Measurements from ENCODE around the gene COL25A1.

COL25A1 gene

GRCh38 chr4:109254845-109255244 lies 47.6 kb downstream of the COL25A1 start:
- H3K27ac ChIP-seq (ENCODE audit: low read depth, low read length), result no peak overlapping the region
- H3K27me3 ChIP-seq (ENCODE audit: control insufficient read depth in 1 of 2, insufficient read depth in 2 of 2, low read length in 2 of 2), result no peaks in the 10 kb centered on the region
- H3K4me3 ChIP-seq (ENCODE audit: low read depth in 1 of 2, low read length in 2 of 2), result no peak overlapping the region
- H3K9ac ChIP-seq (ENCODE audit: low read depth in 1 of 2, low read length in 2 of 2), result no peak overlapping the region
- H3K9me3 ChIP-seq (ENCODE audit: control insufficient read depth in 1 of 2, low read length in 2 of 2), result no peaks in the 10 kb centered on the region
- H3K4me1 ChIP-seq (ENCODE audit: control insufficient read depth in 1 of 2, insufficient read depth in 2 of 2, low read length in 2 of 2), result no peaks in the 10 kb centered on the region
- no peaks in the 10 kb centered on the region for H3K36me3 ChIP-seq (ENCODE audit: control insufficient read depth in 1 of 2, insufficient read depth in 2 of 2, low read length in 2 of 2)

DNA sequence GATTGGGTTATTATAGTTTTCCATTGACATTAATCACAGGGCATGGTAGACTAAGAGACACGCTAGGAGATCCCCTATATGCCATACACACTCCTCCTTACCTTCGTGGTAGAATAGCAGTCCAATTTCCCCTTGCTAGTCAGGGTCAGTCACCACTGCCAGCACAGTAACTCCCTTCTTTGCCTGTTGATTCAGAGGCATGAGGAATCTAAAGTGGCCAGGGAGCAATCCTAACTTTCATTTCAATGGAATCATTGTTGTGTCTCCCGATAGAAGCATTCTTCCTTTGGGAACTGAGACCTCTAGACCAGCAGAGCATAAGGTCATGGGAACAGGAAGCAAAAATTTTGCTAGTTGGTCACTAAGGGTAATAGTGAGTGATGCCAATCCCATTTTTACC lies 51.1 kb downstream of the COL25A1 start:
- Histone ChIP-seq H3K9me3 (ENCODE audit: control insufficient read depth in 1 of 2, low read length in 2 of 2) (no peaks in the 10 kb centered on the region), H3K9ac (ENCODE audit: low read depth in 1 of 2, low read length in 2 of 2) (no peak overlapping the region), H3K27me3 (ENCODE audit: control insufficient read depth in 1 of 2, insufficient read depth in 2 of 2, low read length in 2 of 2) (no peaks in the 10 kb centered on the region), H3K4me3 (ENCODE audit: low read depth in 1 of 2, low read length in 2 of 2) (no peak overlapping the region), H3K36me3 (ENCODE audit: control insufficient read depth in 1 of 2, insufficient read depth in 2 of 2, low read length in 2 of 2) (no peaks in the 10 kb centered on the region), H3K4me1 (ENCODE audit: control insufficient read depth in 1 of 2, insufficient read depth in 2 of 2, low read length in 2 of 2) (no peaks in the 10 kb centered on the region), H3K27ac (ENCODE audit: low read depth, low read length) (no peak overlapping the region)

- H3K4me3 ChIP-seq (ENCODE audit: low read depth in 1 of 2, low read length in 2 of 2), result no peak overlapping the region
- no peaks in the 10 kb centered on the region for H3K27me3 ChIP-seq (ENCODE audit: control insufficient read depth in 1 of 2, insufficient read depth in 2 of 2, low read length in 2 of 2)
- no peaks in the 10 kb centered on the region for H3K9me3 ChIP-seq (ENCODE audit: control insufficient read depth in 1 of 2, low read length in 2 of 2)
- no peaks in the 10 kb centered on the region for H3K4me1 ChIP-seq (ENCODE audit: control insufficient read depth in 1 of 2, insufficient read depth in 2 of 2, low read length in 2 of 2)
- H3K9ac ChIP-seq (ENCODE audit: low read depth in 1 of 2, low read length in 2 of 2), result no peak overlapping the region
- no peaks in the 10 kb centered on the region for H3K36me3 ChIP-seq (ENCODE audit: control insufficient read depth in 1 of 2, insufficient read depth in 2 of 2, low read length in 2 of 2)
- no peak overlapping the region for H3K27ac ChIP-seq (ENCODE audit: low read depth, low read length)
Measured at GRCh38 chr4:109248322-109248900, 54.0 kb downstream of the COL25A1 start.

- no peak overlapping the region for H3K4me3 ChIP-seq (ENCODE audit: low read depth in 1 of 2, low read length in 2 of 2)
- H3K27me3 ChIP-seq (ENCODE audit: control insufficient read depth in 1 of 2, insufficient read depth in 2 of 2, low read length in 2 of 2), result no peaks in the 10 kb centered on the region
- no peaks in the 10 kb centered on the region for H3K36me3 ChIP-seq (ENCODE audit: control insufficient read depth in 1 of 2, insufficient read depth in 2 of 2, low read length in 2 of 2)
- no peaks in the 10 kb centered on the region for H3K4me1 ChIP-seq (ENCODE audit: control insufficient read depth in 1 of 2, insufficient read depth in 2 of 2, low read length in 2 of 2)
- no peaks in the 10 kb centered on the region for H3K9me3 ChIP-seq (ENCODE audit: control insufficient read depth in 1 of 2, low read length in 2 of 2)
- H3K27ac ChIP-seq (ENCODE audit: low read depth, low read length), result no peak overlapping the region
- no peak overlapping the region for H3K9ac ChIP-seq (ENCODE audit: low read depth in 1 of 2, low read length in 2 of 2)
Measured at GRCh38 chr4:109243871-109244270, 58.6 kb downstream of the COL25A1 start.

GRCh38 chr4:109238746-109239145 lies 63.7 kb downstream of the COL25A1 start:
- H3K4me1 ChIP-seq (ENCODE audit: control insufficient read depth in 1 of 2, insufficient read depth in 2 of 2, low read length in 2 of 2), result no peaks in the 10 kb centered on the region

DNA sequence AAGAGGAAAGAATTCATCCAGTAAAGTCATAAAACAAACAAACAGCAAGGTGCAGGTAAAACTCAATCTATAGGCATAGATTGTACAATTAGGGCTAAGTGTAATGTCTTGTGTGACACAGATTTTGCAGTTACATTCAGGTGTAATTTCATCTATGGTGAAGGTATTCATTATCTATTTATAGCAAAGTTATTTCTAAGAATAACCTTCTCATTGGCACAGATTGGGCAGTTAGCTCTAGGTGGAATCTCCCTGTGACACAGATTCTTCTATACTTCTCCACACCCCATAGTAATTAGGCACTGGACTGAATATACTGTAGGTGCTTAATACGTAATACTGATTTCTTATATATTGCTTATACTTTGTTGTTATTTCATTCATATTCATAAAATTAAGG lies 66.8 kb downstream of the COL25A1 start:
- Histone ChIP-seq H3K9ac (ENCODE audit: low read depth in 1 of 2, low read length in 2 of 2) (no peak overlapping the region), H3K4me3 (ENCODE audit: low read depth in 1 of 2, low read length in 2 of 2) (no peak overlapping the region), H3K36me3 (ENCODE audit: control insufficient read depth in 1 of 2, insufficient read depth in 2 of 2, low read length in 2 of 2) (no peaks in the 10 kb centered on the region), H3K4me1 (ENCODE audit: control insufficient read depth in 1 of 2, insufficient read depth in 2 of 2, low read length in 2 of 2) (no peaks in the 10 kb centered on the region), H3K27me3 (ENCODE audit: control insufficient read depth in 1 of 2, insufficient read depth in 2 of 2, low read length in 2 of 2) (no peaks in the 10 kb centered on the region), H3K9me3 (ENCODE audit: control insufficient read depth in 1 of 2, low read length in 2 of 2) (no peaks in the 10 kb centered on the region), H3K27ac (ENCODE audit: low read depth, low read length) (no peak overlapping the region)

More at GRCh38 chr4:109238746-109239145, 63.7 kb downstream of the COL25A1 start:
- H3K36me3 ChIP-seq (ENCODE audit: control insufficient read depth in 1 of 2, insufficient read depth in 2 of 2, low read length in 2 of 2), result no peaks in the 10 kb centered on the region
- H3K4me3 ChIP-seq (ENCODE audit: low read depth in 1 of 2, low read length in 2 of 2), result no peak overlapping the region
- H3K9me3 ChIP-seq (ENCODE audit: control insufficient read depth in 1 of 2, low read length in 2 of 2), result no peaks in the 10 kb centered on the region
- H3K27ac ChIP-seq (ENCODE audit: low read depth, low read length), result no peak overlapping the region
- H3K27me3 ChIP-seq (ENCODE audit: control insufficient read depth in 1 of 2, insufficient read depth in 2 of 2, low read length in 2 of 2), result no peaks in the 10 kb centered on the region
- no peak overlapping the region for H3K9ac ChIP-seq (ENCODE audit: low read depth in 1 of 2, low read length in 2 of 2)

- H3K27me3 ChIP-seq (ENCODE audit: control insufficient read depth in 1 of 2, insufficient read depth in 2 of 2, low read length in 2 of 2), result no peaks in the 10 kb centered on the region
- H3K4me1 ChIP-seq (ENCODE audit: control insufficient read depth in 1 of 2, insufficient read depth in 2 of 2, low read length in 2 of 2), result no peaks in the 10 kb centered on the region
Measured at GRCh38 chr4:109234596-109234995, 67.9 kb downstream of the COL25A1 start.

GRCh38 chr4:109233570-109233969 lies 68.9 kb downstream of the COL25A1 start:
- Histone ChIP-seq H3K27ac (ENCODE audit: low read depth, low read length) (no peak overlapping the region), H3K4me1 (ENCODE audit: control insufficient read depth in 1 of 2, insufficient read depth in 2 of 2, low read length in 2 of 2) (no peaks in the 10 kb centered on the region), H3K27me3 (ENCODE audit: control insufficient read depth in 1 of 2, insufficient read depth in 2 of 2, low read length in 2 of 2) (no peaks in the 10 kb centered on the region), H3K9me3 (ENCODE audit: control insufficient read depth in 1 of 2, low read length in 2 of 2) (no peaks in the 10 kb centered on the region), H3K36me3 (ENCODE audit: control insufficient read depth in 1 of 2, insufficient read depth in 2 of 2, low read length in 2 of 2) (no peaks in the 10 kb centered on the region), H3K9ac (ENCODE audit: low read depth in 1 of 2, low read length in 2 of 2) (no peak overlapping the region), H3K4me3 (ENCODE audit: low read depth in 1 of 2, low read length in 2 of 2) (no peak overlapping the region)

More at GRCh38 chr4:109234596-109234995, 67.9 kb downstream of the COL25A1 start:
- no peak overlapping the region for H3K27ac ChIP-seq (ENCODE audit: low read depth, low read length)
- no peak overlapping the region for H3K4me3 ChIP-seq (ENCODE audit: low read depth in 1 of 2, low read length in 2 of 2)
- no peak overlapping the region for H3K9ac ChIP-seq (ENCODE audit: low read depth in 1 of 2, low read length in 2 of 2)
- no peaks in the 10 kb centered on the region for H3K36me3 ChIP-seq (ENCODE audit: control insufficient read depth in 1 of 2, insufficient read depth in 2 of 2, low read length in 2 of 2)
- H3K9me3 ChIP-seq (ENCODE audit: control insufficient read depth in 1 of 2, low read length in 2 of 2), result no peaks in the 10 kb centered on the region

- Histone ChIP-seq H3K27ac (ENCODE audit: low read depth, low read length) (no peak overlapping the region), H3K27me3 (ENCODE audit: control insufficient read depth in 1 of 2, insufficient read depth in 2 of 2, low read length in 2 of 2) (no peaks in the 10 kb centered on the region), H3K9ac (ENCODE audit: low read depth in 1 of 2, low read length in 2 of 2) (no peak overlapping the region), H3K4me1 (ENCODE audit: control insufficient read depth in 1 of 2, insufficient read depth in 2 of 2, low read length in 2 of 2) (no peaks in the 10 kb centered on the region), H3K36me3 (ENCODE audit: control insufficient read depth in 1 of 2, insufficient read depth in 2 of 2, low read length in 2 of 2) (no peaks in the 10 kb centered on the region), H3K9me3 (ENCODE audit: control insufficient read depth in 1 of 2, low read length in 2 of 2) (no peaks in the 10 kb centered on the region), H3K4me3 (ENCODE audit: low read depth in 1 of 2, low read length in 2 of 2) (no peak overlapping the region)
Measured at GRCh38 chr4:109232681-109233080, 69.8 kb downstream of the COL25A1 start.

DNA sequence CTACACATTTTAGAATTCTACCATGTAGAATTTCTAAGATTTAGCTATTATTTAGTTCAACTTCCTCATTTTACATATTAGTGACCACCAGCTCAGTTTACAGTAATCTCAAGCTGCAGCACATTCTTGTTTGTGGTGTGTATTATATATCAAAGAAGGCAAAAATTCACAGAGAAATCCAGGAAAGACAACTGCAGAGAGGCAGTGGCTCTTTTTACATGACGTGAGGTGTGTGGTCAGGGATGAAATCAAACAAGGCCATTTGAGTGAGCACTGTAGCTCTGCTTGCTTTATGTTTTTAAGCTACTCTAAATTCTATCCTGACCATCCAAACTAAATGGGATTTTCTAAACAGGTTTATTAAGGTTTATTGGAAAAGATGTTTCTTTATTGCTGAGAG lies 71.1 kb downstream of the COL25A1 start:
- no peaks in the 10 kb centered on the region for H3K4me1 ChIP-seq (ENCODE audit: control insufficient read depth in 1 of 2, insufficient read depth in 2 of 2, low read length in 2 of 2)

GRCh38 chr4:109229028-109229427 lies 73.4 kb downstream of the COL25A1 start:
- Histone ChIP-seq H3K36me3 (ENCODE audit: control insufficient read depth in 1 of 2, insufficient read depth in 2 of 2, low read length in 2 of 2) (no peaks in the 10 kb centered on the region), H3K27ac (ENCODE audit: low read depth, low read length) (no peak overlapping the region), H3K27me3 (ENCODE audit: control insufficient read depth in 1 of 2, insufficient read depth in 2 of 2, low read length in 2 of 2) (no peaks in the 10 kb centered on the region), H3K4me1 (ENCODE audit: control insufficient read depth in 1 of 2, insufficient read depth in 2 of 2, low read length in 2 of 2) (no peaks in the 10 kb centered on the region), H3K4me3 (ENCODE audit: low read depth in 1 of 2, low read length in 2 of 2) (no peak overlapping the region), H3K9me3 (ENCODE audit: control insufficient read depth in 1 of 2, low read length in 2 of 2) (no peaks in the 10 kb centered on the region), H3K9ac (ENCODE audit: low read depth in 1 of 2, low read length in 2 of 2) (no peak overlapping the region)

More for the DNA sequence above, 71.1 kb downstream of the COL25A1 start:
- no peak overlapping the region for H3K4me3 ChIP-seq (ENCODE audit: low read depth in 1 of 2, low read length in 2 of 2)
- H3K9ac ChIP-seq (ENCODE audit: low read depth in 1 of 2, low read length in 2 of 2), result no peak overlapping the region
- H3K27me3 ChIP-seq (ENCODE audit: control insufficient read depth in 1 of 2, insufficient read depth in 2 of 2, low read length in 2 of 2), result no peaks in the 10 kb centered on the region
- no peaks in the 10 kb centered on the region for H3K9me3 ChIP-seq (ENCODE audit: control insufficient read depth in 1 of 2, low read length in 2 of 2)
- no peak overlapping the region for H3K27ac ChIP-seq (ENCODE audit: low read depth, low read length)
- no peaks in the 10 kb centered on the region for H3K36me3 ChIP-seq (ENCODE audit: control insufficient read depth in 1 of 2, insufficient read depth in 2 of 2, low read length in 2 of 2)
